GM12878 (cell line): ENCODE data around the gene DACH1. TPM values are rescaled to one million over a fixed set of nuclear protein-coding genes. Genes with fewer than 3 reads are reported as not detected.
A peak's percentile ranks its signal among the peaks of the same experiment; 100 is the strongest.

Experiments used
- ATAC-seq: fragments of 200-7000 bp; cut with Tn5 transposase; 3 replicates; pipeline ENCODE4 v1.9.1; 2020; ENCODE audit warnings: mild to moderate bottlenecking, moderate library complexity
- BruUV-seq: library from RNA; stranded (reverse); fragments of 400-500 nt; replicated peaks from 2 replicates; lab custom pipeline; 2021; lab: Mats Ljungman, UMichigan
- CTCF ChIA-PET: fragments of 300-600 bp; sonication (Branson Sonifier 250); formaldehyde crosslinking; extraction: SDS; loops from one replicate; lab custom pipeline; 2021; ENCODE audit warnings: inconsistent platforms; lab: Yijun Ruan, JAX
- POLR2A ChIA-PET: fragments of 350-600 bp; formaldehyde crosslinking; extraction: SDS; loops from one replicate; lab custom pipeline; 2021; ENCODE audit warnings: inconsistent platforms; lab: Charles Lee
- RAD21 ChIA-PET: fragments of 300-600 bp; sonication (Branson Sonifier 250); formaldehyde crosslinking; loops from one replicate; lab custom pipeline; 2023; ENCODE audit warnings: antibody characterized with exemption; ENCODE audit not compliant: unreplicated experiment; lab: Charles Lee
- SMC1A ChIA-PET: fragments of 300-600 bp; sonication (Branson Sonifier 250); formaldehyde crosslinking; loops from one replicate; lab custom pipeline; 2023; ENCODE audit not compliant: unreplicated experiment, uncharacterized antibody; lab: Charles Lee
- DNase-seq: peaks from one replicate; pipeline ENCODE4 v3.0.0-alpha.2; 2011; ENCODE audit warnings: low read depth, low spot score
- FAIRE-seq: peaks from 3 replicates; lab custom pipeline; 2011; peaks lifted over from hg19 to GRCh38; lab: Jason Lieb, UNC
- H2AFZ ChIP-seq: 2 replicates; pipeline ENCODE4 v1.6.0; 2011; ENCODE audit warnings: low read depth, low read length, control low read depth; ENCODE audit not compliant: control insufficient read depth
- H3K27ac ChIP-seq: 2 replicates; pipeline ENCODE4 v1.5.1; 2011; ENCODE audit warnings: control low read depth; ENCODE audit not compliant: control insufficient read depth, insufficient read depth
- H3K27me3 ChIP-seq, 2 experiments: replicated peaks in 1 of 2; 2 replicates each; pipeline versions ENCODE4 v1.6.0 to v1.6.1; 2011; ENCODE audit warnings: low read length in 1 of 2; ENCODE audit not compliant: control insufficient read depth in 2 of 2, insufficient read depth in 2 of 2
- H3K36me3 ChIP-seq, 2 experiments: 2 replicates each; pipeline ENCODE4 v1.5.1; 2011; ENCODE audit warnings: low read length in 1 of 2; ENCODE audit not compliant: control insufficient read depth in 2 of 2, insufficient read depth in 2 of 2
- H3K4me1 ChIP-seq: 2 replicates; pipeline ENCODE4 v1.6.1; 2011; ENCODE audit warnings: mild to moderate bottlenecking, low read length, moderate library complexity, mixed read lengths; ENCODE audit not compliant: control insufficient read depth, insufficient read depth
- H3K4me2 ChIP-seq: 2 replicates; pipeline ENCODE4 v1.6.0; 2011; ENCODE audit warnings: control low read depth; ENCODE audit not compliant: control insufficient read depth, insufficient read depth
- H3K4me3 ChIP-seq: fragments of 200-600 bp; sonication (generic); 2 replicates; pipeline ENCODE4 v1.5.1; 2016
- H3K79me2 ChIP-seq: 2 replicates; pipeline ENCODE4 v1.6.0; 2011; ENCODE audit warnings: low read length; ENCODE audit not compliant: control insufficient read depth, insufficient read depth
- H3K9ac ChIP-seq: 2 replicates; pipeline ENCODE4 v1.8.0; 2011; ENCODE audit warnings: low read length, control low read depth, mixed read lengths; ENCODE audit not compliant: control insufficient read depth, insufficient read depth
- H3K9me3 ChIP-seq: replicated peaks from 3 replicates; pipeline ENCODE4 v1.5.1; 2011; ENCODE audit warnings: mild to moderate bottlenecking, low read length; ENCODE audit not compliant: control insufficient read depth, insufficient read depth
- H4K20me1 ChIP-seq: 2 replicates; pipeline ENCODE4 v1.6.0; 2011; ENCODE audit not compliant: control insufficient read depth, insufficient read depth
- CBX5 ChIP-seq: sonication (generic); IDR thresholded peaks from 2 replicates; pipeline ENCODE4 v1.6.1; 2016; ENCODE audit warnings: low read depth, moderate library complexity, mild to moderate bottlenecking, inconsistent platforms
- HDAC6 ChIP-seq: fragments of 200-600 bp; sonication (generic); IDR thresholded peaks from one replicate; pipeline ENCODE4 v1.8.0; 2017; ENCODE audit warnings: antibody characterized with exemption; ENCODE audit not compliant: unreplicated experiment
- JUND ChIP-seq: IDR thresholded peaks from 2 replicates; pipeline ENCODE4 v1.6.1; 2012; ENCODE audit warnings: low read depth, mild to moderate bottlenecking, low read length, improper control_type of control experiment, moderate library complexity
- PAX5 ChIP-seq: IDR thresholded peaks from 2 replicates; pipeline ENCODE4 v1.6.1; 2011; ENCODE audit warnings: low read depth, low read length, borderline replicate concordance
- SUZ12 ChIP-seq: fragments of 200-600 bp; sonication (generic); IDR thresholded peaks from one replicate; pipeline ENCODE4 v1.6.1; 2018; ENCODE audit warnings: antibody characterized with exemption, mild to moderate bottlenecking; ENCODE audit not compliant: unreplicated experiment
- WGBS: methylation state at CpG from one replicate; pipeline ENCODE4 v1.1.6; 2016; ENCODE audit warnings: low lambda C conversion rate; ENCODE audit not compliant: insufficient replicate concordance, insufficient coverage; ENCODE audit errors: missing lambda C conversion rate; 5-methylcytosine and 5-hydroxymethylcytosine counted together
- in situ Hi-C: fragments of 300-500 bp; cut with MboI; formaldehyde crosslinking; loops from 9 replicates; pipeline ENCODE4 v1.14.3; 2018; ENCODE audit warnings: mixed read lengths
- intact Hi-C: fragments of 100-400 bp; cut with micrococcal nuclease; formaldehyde crosslinking; loops from one replicate; pipeline ENCODE4 v1.14.2; 2022; ENCODE audit not compliant: unreplicated experiment
- polyA plus RNA-seq, 11 experiments: library from polyadenylated mRNA; depleted of rRNA in 4 of 11; unstranded in 6 of 11; stranded (reverse) in 5 of 11; fragments of >200 nt; fragmentation: Nextera tagmentation in 4 of 11; fragmentation: Illumina TruSeq in 1 of 11; extraction: Ambion mirVana in 4 of 11; extraction: Trizol in 1 of 11; gene quantifications; 1 replicate in 1 of 11; 2 replicates in 10 of 11; pipeline versions ENCODE4 v1.2.1 to v1.2.3, GENCODE V29; 2011 to 2016; ENCODE audit warnings: inconsistent platforms in 2 of 11, missing spikeins in 2 of 11, low read depth in 1 of 11
- total RNA-seq, 4 experiments: library from RNA; depleted of rRNA in 3 of 4; stranded (reverse); fragments of >200 nt in 3 of 4; fragmentation: Illumina TruSeq in 1 of 4; extraction: Trizol in 1 of 4; gene quantifications; 2 replicates each; pipeline versions ENCODE4 v1.2.1 to v1.2.3, GENCODE V29; 2013 to 2021
- TF ChIP-seq, protein P1 (sequence below): fragments of 450-650 bp; IDR thresholded peaks from 2 replicates; pipeline ENCODE4 v1.6.1; 2017; ENCODE audit warnings: borderline replicate concordance
- TF ChIP-seq, protein P2 (sequence below): fragments of 450-650 bp; formaldehyde crosslinking; IDR thresholded peaks from 2 replicates; pipeline ENCODE4 v1.4.0; 2020; ENCODE audit warnings: mild to moderate bottlenecking, moderate library complexity

Gene DACH1
- total and polyA plus RNA-seq, 10 of the 15 experiments (the other 5 are each of a cell fraction or from before 2014, with no cell fraction given): 0.05 TPM; not detected in 9

DNA sequence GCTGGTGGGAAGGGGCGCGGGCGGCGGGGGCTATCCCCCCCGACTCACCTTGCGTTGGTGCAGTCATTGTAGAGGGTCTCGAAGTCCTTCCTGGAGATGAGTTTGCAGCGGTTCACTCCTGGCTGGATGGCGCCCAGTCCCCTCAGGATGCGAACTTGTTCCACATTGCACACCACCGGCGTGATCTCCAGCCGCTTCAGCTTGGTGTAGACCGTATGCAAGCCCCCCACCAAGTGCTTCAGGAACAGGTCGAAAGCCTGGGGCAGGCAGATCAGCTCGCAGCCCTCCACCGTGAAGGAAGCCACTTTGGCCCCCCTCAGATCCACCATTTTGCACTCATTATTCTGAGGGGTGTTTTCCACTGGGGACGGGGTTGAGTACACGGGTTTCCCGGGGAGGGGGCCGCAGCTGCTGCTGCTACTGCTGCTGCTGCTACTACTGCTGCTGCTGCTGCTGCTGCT is 1.1 kb downstream of the DACH1 start (continued):
- TF ChIP-seq, protein P1, sequence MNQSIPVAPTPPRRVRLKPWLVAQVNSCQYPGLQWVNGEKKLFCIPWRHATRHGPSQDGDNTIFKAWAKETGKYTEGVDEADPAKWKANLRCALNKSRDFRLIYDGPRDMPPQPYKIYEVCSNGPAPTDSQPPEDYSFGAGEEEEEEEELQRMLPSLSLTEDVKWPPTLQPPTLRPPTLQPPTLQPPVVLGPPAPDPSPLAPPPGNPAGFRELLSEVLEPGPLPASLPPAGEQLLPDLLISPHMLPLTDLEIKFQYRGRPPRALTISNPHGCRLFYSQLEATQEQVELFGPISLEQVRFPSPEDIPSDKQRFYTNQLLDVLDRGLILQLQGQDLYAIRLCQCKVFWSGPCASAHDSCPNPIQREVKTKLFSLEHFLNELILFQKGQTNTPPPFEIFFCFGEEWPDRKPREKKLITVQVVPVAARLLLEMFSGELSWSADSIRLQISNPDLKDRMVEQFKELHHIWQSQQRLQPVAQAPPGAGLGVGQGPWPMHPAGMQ: no peak
- TF ChIP-seq, protein P2, sequence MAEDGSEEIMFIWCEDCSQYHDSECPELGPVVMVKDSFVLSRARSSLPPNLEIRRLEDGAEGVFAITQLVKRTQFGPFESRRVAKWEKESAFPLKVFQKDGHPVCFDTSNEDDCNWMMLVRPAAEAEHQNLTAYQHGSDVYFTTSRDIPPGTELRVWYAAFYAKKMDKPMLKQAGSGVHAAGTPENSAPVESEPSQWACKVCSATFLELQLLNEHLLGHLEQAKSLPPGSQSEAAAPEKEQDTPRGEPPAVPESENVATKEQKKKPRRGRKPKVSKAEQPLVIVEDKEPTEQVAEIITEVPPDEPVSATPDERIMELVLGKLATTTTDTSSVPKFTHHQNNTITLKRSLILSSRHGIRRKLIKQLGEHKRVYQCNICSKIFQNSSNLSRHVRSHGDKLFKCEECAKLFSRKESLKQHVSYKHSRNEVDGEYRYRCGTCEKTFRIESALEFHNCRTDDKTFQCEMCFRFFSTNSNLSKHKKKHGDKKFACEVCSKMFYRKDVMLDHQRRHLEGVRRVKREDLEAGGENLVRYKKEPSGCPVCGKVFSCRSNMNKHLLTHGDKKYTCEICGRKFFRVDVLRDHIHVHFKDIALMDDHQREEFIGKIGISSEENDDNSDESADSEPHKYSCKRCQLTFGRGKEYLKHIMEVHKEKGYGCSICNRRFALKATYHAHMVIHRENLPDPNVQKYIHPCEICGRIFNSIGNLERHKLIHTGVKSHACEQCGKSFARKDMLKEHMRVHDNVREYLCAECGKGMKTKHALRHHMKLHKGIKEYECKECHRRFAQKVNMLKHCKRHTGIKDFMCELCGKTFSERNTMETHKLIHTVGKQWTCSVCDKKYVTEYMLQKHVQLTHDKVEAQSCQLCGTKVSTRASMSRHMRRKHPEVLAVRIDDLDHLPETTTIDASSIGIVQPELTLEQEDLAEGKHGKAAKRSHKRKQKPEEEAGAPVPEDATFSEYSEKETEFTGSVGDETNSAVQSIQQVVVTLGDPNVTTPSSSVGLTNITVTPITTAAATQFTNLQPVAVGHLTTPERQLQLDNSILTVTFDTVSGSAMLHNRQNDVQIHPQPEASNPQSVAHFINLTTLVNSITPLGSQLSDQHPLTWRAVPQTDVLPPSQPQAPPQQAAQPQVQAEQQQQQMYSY (CRISPR knock-in tag): no peak
- TF ChIP-seq, all 136 proteins: peak for 0

DNA sequence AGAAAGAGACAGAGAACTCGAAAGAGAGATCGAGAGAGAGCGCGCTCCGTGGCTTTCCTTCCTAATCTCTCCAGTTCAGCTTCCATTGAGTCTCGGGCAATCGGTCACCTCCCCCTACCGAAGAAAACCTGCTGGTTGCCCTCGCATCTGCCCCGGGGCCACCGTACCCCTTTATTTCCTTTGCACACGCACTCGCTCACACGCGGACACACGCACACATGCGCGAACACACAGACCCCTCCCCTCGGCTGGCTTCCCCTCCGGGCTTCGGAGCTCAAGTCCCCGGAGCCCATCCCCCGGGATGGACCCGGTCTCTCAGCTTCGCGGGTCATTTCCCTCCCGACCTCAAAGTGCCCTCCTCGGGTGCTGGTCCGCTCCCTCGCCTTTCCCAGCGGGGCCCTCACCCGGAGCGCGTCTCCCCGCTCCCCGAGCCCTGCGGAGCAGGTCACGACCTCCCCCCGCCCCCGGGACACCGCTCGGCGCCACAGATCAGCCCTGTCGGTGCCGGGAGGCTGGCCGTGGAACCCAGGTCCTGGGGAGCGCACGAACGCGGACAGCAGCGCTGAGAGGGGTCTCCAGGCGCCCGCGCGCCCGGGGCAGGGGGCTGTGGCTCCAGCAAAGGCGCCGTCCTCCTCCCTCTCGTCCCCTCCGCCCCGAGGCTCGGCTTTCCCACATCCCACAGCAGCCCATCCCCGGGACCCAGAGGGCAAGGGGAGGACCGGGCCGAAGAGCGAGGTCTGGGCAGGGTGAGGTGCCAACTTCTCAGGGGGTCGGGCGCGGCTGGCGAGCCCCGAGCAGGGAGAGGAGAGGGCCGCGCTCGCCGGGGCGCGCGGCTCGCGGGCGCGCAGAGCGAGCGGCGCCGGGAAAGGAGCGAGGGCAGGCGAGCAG is 1.8 kb downstream of the DACH1 start:
- DNase-seq (no peak), ATAC-seq (no peak), FAIRE-seq (no peak)
- ChIA-PET RAD21 (no interaction called here), SMC1A (no interaction called here), CTCF (interaction anchor here (0.6 kb wide), 1 partner anchor 108 kb away, joined by 3 read pairs; no protein-coding TSS in a partner anchor), POLR2A (no interaction called here)
- Histone ChIP-seq H2AFZ (no peak overlapping the region), H3K27me3 (peaks cover 8% of the 10 kb centered on the region in 2 experiments), H4K20me1 (no peaks in the 10 kb centered on the region), H3K9ac (no peak overlapping the region), H3K4me2 (peak overlapping the region; percentile 79), H3K4me1 (no peaks in the 10 kb centered on the region), H3K36me3 (no peaks in the 10 kb centered on the region), H3K4me3 (no peak overlapping the region; the same call in 1 of the 2 replicates), H3K9me3 (no peaks in the 10 kb centered on the region), H3K27ac (no peak overlapping the region), H3K79me2 (no peaks in the 10 kb centered on the region)
- BruUV-seq: no TSS peak
- intact Hi-C loops: no loop called here
- TF ChIP-seq SUZ12: peak; percentile 25
- no peak for TF ChIP-seq CBX5
- TF ChIP-seq JUND: no peak
- TF ChIP-seq HDAC6: peak; percentile 50
- TF ChIP-seq PAX5: no peak
- in situ Hi-C loops: no loop called here
- 57% methylated on average over 41 of the region's 88 CpGs for WGBS
